ENCODE measurements around the gene DAND5.

Gene DAND5

DNA sequence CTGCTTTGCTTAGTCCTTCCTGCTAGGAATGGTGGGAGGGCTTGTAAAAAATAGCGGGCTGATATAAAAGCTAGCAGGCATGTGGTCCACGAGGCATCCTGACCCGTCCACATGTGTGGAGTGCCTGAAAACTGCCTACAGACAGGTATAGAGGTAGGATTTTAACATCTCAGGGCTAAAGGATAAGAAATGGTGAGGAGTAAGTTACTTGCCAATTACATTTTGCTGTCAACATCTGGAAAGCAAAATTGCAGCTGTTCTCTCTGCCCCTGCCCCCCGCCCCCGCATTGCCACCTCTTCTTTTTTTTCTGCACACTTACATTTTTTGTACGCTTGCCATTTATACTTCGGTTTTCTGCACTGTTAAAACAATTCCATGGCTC, 46.9 kb downstream of the DAND5 start:
- H3K27ac ChIP-seq (ENCODE audit: low read depth, low read length), result peak overlapping the region; percentile 96
- no peaks in the 10 kb centered on the region for H3K9me3 ChIP-seq (ENCODE audit: low read length)
- no peaks in the 10 kb centered on the region for H3K27me3 ChIP-seq (ENCODE audit: control insufficient read depth in 1 of 2, insufficient read depth in 2 of 2, low read length in 2 of 2)
- H3K4me3 ChIP-seq (ENCODE audit: low read depth in 1 of 2, low read length in 2 of 2), result peak overlapping the region in 1 of 2 donors; percentile 64
- H3K9ac ChIP-seq (ENCODE audit: low read length), result peak overlapping the region; percentile 66
- H3K4me1 ChIP-seq (ENCODE audit: insufficient read depth, low read length), result peaks cover 87% of the 10 kb centered on the region
- no peaks in the 10 kb centered on the region for H3K36me3 ChIP-seq (ENCODE audit: insufficient read depth, low read length)

GRCh38 chr19:13016628-13017305, 47.4 kb downstream of the DAND5 start:
- Histone ChIP-seq H3K27ac (ENCODE audit: low read depth, low read length) (peak overlapping the region; percentile 96), H3K4me3 (ENCODE audit: low read depth in 1 of 2, low read length in 2 of 2) (peak overlapping the region; percentile 23 to 64), H3K9ac (ENCODE audit: low read length) (peak overlapping the region; percentile 66), H3K36me3 (ENCODE audit: insufficient read depth, low read length) (no peaks in the 10 kb centered on the region), H3K9me3 (ENCODE audit: low read length) (no peaks in the 10 kb centered on the region), H3K4me1 (ENCODE audit: insufficient read depth, low read length) (peaks cover 88% of the 10 kb centered on the region), H3K27me3 (ENCODE audit: control insufficient read depth in 1 of 2, insufficient read depth in 2 of 2, low read length in 2 of 2) (no peaks in the 10 kb centered on the region)

DNA sequence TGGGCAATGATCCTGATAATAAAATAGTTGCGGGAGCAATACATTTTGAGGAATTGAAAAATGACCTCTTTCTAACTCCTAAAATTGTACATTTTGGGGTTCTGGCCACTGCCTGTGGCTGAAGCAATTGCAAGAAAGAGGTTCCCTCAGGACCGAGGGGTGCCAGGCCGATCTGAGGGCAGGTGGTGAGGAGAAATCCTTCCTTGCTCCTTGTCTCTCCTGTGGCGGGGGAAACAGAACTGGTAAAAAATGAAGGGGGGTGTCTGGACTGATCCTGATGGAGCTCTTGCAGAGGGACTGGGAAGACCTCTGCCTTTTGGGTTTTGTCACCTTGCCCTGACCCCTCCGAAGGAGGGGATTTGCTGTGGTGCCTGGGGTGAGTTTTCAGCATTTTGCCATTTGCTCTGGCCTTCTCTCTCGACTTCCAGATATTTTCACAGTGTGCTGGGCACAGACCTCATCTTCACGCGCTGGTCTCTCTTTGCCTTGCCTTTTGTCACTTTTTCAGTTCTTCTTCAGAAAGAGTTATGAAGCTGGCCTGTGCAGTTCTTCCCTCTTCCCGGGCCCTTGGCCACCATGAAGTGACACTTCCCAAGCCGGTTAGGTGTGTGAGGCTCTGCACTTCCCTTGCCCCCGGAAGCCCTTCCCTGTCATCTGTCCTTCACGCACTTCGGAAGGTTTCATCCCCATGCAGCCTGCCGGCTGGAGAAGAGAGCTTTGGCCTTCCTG, 48.1 kb downstream of the DAND5 start:
- peaks cover 90% of the 10 kb centered on the region for H3K4me1 ChIP-seq (ENCODE audit: insufficient read depth, low read length)

GRCh38 chr19:13018035-13018914, 48.9 kb downstream of the DAND5 start:
- no peaks in the 10 kb centered on the region for H3K9me3 ChIP-seq (ENCODE audit: low read length)
- H3K27me3 ChIP-seq (ENCODE audit: control insufficient read depth in 1 of 2, insufficient read depth in 2 of 2, low read length in 2 of 2), result no peaks in the 10 kb centered on the region
- H3K4me3 ChIP-seq (ENCODE audit: low read depth in 1 of 2, low read length in 2 of 2), result peak overlapping the region; percentile 23 to 64
- no peaks in the 10 kb centered on the region for H3K36me3 ChIP-seq (ENCODE audit: insufficient read depth, low read length)
- H3K4me1 ChIP-seq (ENCODE audit: insufficient read depth, low read length), result peaks cover 82% of the 10 kb centered on the region
- peak overlapping the region; percentile 96 for H3K27ac ChIP-seq (ENCODE audit: low read depth, low read length)
- peak overlapping the region; percentile 77 for H3K9ac ChIP-seq (ENCODE audit: low read length)

More for the DNA sequence above, 48.1 kb downstream of the DAND5 start:
- peak overlapping the region; percentile 23 to 64 for H3K4me3 ChIP-seq (ENCODE audit: low read depth in 1 of 2, low read length in 2 of 2)
- no peaks in the 10 kb centered on the region for H3K36me3 ChIP-seq (ENCODE audit: insufficient read depth, low read length)
- peak overlapping the region; percentile 66 for H3K9ac ChIP-seq (ENCODE audit: low read length)
- H3K9me3 ChIP-seq (ENCODE audit: low read length), result no peaks in the 10 kb centered on the region
- H3K27ac ChIP-seq (ENCODE audit: low read depth, low read length), result peak overlapping the region; percentile 96
- no peaks in the 10 kb centered on the region for H3K27me3 ChIP-seq (ENCODE audit: control insufficient read depth in 1 of 2, insufficient read depth in 2 of 2, low read length in 2 of 2)

- Histone ChIP-seq H3K4me1 (ENCODE audit: insufficient read depth, low read length) (peaks cover 80% of the 10 kb centered on the region), H3K27me3 (ENCODE audit: control insufficient read depth in 1 of 2, insufficient read depth in 2 of 2, low read length in 2 of 2) (no peaks in the 10 kb centered on the region), H3K9me3 (ENCODE audit: low read length) (no peaks in the 10 kb centered on the region), H3K27ac (ENCODE audit: low read depth, low read length) (peak overlapping the region; percentile 96), H3K36me3 (ENCODE audit: insufficient read depth, low read length) (no peaks in the 10 kb centered on the region), H3K4me3 (ENCODE audit: low read depth in 1 of 2, low read length in 2 of 2) (no peak overlapping the region), H3K9ac (ENCODE audit: low read length) (peak overlapping the region; percentile 77)
These were observed 50.0 kb downstream of the DAND5 start for GRCh38 chr19:13019332-13019731.

DNA sequence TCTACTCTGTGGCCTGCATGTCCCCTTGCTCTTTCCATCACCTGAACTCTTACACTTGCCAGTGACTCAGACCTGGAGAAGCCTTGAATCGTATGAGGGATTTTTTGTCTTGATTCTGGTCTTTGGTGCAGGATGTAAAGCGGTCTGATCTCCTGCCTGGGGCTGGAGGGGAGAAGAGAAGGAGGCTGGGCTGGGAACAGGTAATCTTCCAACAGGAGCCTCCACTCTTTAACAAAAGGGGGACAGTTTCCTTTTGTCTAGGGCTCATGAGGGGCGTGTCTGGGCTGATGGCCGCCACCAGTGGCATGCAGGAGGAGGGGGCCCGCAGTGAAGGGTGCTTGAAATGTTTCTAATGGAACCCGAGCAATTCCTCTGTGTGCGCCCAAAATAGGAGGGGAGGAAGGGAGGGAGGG, 50.6 kb downstream of the DAND5 start:
- H3K4me1 ChIP-seq (ENCODE audit: insufficient read depth, low read length), result peaks cover 73% of the 10 kb centered on the region
- H3K9ac ChIP-seq (ENCODE audit: low read length), result peak overlapping the region; percentile 77
- H3K9me3 ChIP-seq (ENCODE audit: low read length), result no peaks in the 10 kb centered on the region
- H3K27ac ChIP-seq (ENCODE audit: low read depth, low read length), result peak overlapping the region; percentile 96
- H3K36me3 ChIP-seq (ENCODE audit: insufficient read depth, low read length), result no peaks in the 10 kb centered on the region
- H3K27me3 ChIP-seq (ENCODE audit: control insufficient read depth in 1 of 2, insufficient read depth in 2 of 2, low read length in 2 of 2), result no peaks in the 10 kb centered on the region
- H3K4me3 ChIP-seq (ENCODE audit: low read depth in 1 of 2, low read length in 2 of 2), result peak overlapping the region in 1 of 2 donors; percentile 18

GRCh38 chr19:13022111-13022858, 52.9 kb downstream of the DAND5 start:
- Histone ChIP-seq H3K27ac (ENCODE audit: low read depth, low read length) (peak overlapping the region; percentile 96), H3K4me1 (ENCODE audit: insufficient read depth, low read length) (peaks cover 75% of the 10 kb centered on the region), H3K4me3 (ENCODE audit: low read depth in 1 of 2, low read length in 2 of 2) (peak overlapping the region in 1 of 2 donors; percentile 42), H3K9ac (ENCODE audit: low read length) (peak overlapping the region; percentile 44), H3K9me3 (ENCODE audit: low read length) (no peaks in the 10 kb centered on the region), H3K27me3 (ENCODE audit: control insufficient read depth in 1 of 2, insufficient read depth in 2 of 2, low read length in 2 of 2) (no peaks in the 10 kb centered on the region), H3K36me3 (ENCODE audit: insufficient read depth, low read length) (peaks cover 5% of the 10 kb centered on the region)

DNA sequence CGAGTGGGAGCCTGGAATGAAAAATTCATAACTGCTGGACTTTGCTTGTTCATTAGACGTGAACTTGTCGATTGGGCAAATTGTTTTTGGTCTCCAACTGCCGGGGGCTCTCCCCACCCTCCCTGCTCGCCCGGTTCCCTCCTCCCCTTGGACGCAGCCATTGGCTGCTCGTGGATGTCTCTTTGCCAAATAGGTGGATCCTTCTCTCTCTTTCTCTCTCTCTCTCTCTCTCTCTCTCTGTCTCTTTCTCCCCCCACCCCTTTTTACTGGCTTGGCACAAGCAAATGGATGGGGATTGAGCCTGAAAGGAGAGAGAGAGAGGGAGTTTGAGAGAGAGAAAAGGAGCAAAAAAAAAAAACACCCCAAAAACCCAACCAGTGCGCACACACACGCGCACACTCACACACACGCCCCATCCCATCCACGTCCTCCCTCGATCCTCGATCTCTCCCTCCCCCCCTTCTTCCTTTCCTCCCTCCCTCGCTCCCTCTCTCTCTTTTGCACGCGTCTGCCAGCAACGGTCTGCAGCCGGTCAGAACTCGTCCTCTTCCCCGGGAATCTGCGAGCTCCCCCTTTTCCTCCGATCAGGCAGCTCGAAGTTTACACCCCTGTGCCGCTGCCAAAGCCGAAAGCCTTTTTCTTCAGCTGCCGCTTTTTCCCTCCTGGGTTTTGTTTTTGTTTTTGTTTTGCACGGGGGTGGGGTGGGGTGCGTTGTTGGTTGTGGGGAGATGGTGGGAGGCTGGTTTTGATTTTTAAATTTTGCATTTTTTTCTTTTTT, 53.7 kb downstream of the DAND5 start:
- H3K9ac ChIP-seq (ENCODE audit: low read length), result peak overlapping the region; percentile 44
- peak overlapping the region; percentile 96 for H3K27ac ChIP-seq (ENCODE audit: low read depth, low read length)
- H3K36me3 ChIP-seq (ENCODE audit: insufficient read depth, low read length), result peaks cover 8% of the 10 kb centered on the region
- H3K27me3 ChIP-seq (ENCODE audit: control insufficient read depth in 1 of 2, insufficient read depth in 2 of 2, low read length in 2 of 2), result no peaks in the 10 kb centered on the region
- peaks cover 76% of the 10 kb centered on the region for H3K4me1 ChIP-seq (ENCODE audit: insufficient read depth, low read length)
- no peaks in the 10 kb centered on the region for H3K9me3 ChIP-seq (ENCODE audit: low read length)
- H3K4me3 ChIP-seq (ENCODE audit: low read depth in 1 of 2, low read length in 2 of 2), result peak overlapping the region; percentile 27 to 42

DNA sequence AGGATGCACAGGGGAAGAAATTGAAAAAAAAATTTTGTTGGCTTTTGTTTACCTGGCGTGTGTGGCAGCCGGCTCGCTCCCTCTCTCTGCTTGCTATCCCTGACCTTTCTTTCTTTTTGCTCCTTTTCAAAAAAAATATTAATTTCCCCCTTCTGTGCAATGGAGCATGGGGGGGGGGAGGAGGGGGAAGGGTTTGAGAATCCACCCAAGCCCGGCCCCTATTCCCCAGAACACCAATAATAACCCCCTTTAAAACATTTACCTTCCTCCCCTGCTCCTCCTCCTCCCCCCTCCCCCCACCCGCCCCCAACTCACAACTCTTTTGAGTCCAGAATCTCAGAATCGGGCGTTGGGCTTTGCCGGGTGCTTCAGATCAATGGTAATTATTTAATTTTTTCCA, 54.3 kb downstream of the DAND5 start:
- Histone ChIP-seq H3K27ac (ENCODE audit: low read depth, low read length) (peak overlapping the region; percentile 96), H3K36me3 (ENCODE audit: insufficient read depth, low read length) (peaks cover 13% of the 10 kb centered on the region), H3K9me3 (ENCODE audit: low read length) (no peaks in the 10 kb centered on the region), H3K4me3 (ENCODE audit: low read depth in 1 of 2, low read length in 2 of 2) (peak overlapping the region in 1 of 2 donors; percentile 42), H3K9ac (ENCODE audit: low read length) (peak overlapping the region; percentile 72), H3K27me3 (ENCODE audit: control insufficient read depth in 1 of 2, insufficient read depth in 2 of 2, low read length in 2 of 2) (no peaks in the 10 kb centered on the region), H3K4me1 (ENCODE audit: insufficient read depth, low read length) (peaks cover 78% of the 10 kb centered on the region)

Data from muscle layer of colon (tissue), 2 donors.